Measurements from ENCODE around the gene ODAD3. TPM values are rescaled to one million over a fixed set of nuclear protein-coding genes. Genes with fewer than 3 reads are reported as not detected.
"Not testable (repeated sequence)": the region's sequence is repeated elsewhere in the genome, so short reads cannot be mapped to it uniquely, and the experiment has no call there.

The ODAD3 gene
- total RNA-seq, 1 donor from 2014 or later, result 0.78 TPM

- no peak for DNase-seq (ENCODE audit: low spot score)
Observed at GRCh38 chr19:11460207-11460606, 25.3 kb upstream of the ODAD3 start.

DNA sequence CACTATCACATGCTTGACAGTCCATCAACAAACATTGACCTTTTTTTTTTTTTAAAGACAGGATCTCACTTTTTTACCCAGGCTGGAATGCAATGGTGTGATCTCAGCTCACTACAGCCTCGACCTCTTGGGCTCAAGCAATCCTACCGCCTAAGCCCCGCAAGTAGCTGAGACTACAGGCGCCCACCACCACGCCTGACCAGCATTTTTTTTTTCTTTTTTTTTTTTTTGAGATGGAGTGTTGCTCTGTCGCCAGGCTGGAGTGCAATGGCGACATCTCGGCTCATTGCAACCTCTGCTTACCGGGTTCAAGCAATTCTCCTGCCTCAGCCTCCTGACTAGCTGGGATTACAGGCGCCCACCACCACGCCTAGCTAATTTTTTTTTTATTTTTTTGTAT lies 24.0 kb upstream of the ODAD3 start:
- not testable (repeated sequence) for DNase-seq (ENCODE audit: low spot score)

- no peak for DNase-seq (ENCODE audit: low spot score)
Observed at GRCh38 chr19:11458236-11458900, 23.4 kb upstream of the ODAD3 start.

GRCh38 chr19:11457831-11458230 lies 22.9 kb upstream of the ODAD3 start:
- DNase-seq (ENCODE audit: low spot score), result no peak

DNA sequence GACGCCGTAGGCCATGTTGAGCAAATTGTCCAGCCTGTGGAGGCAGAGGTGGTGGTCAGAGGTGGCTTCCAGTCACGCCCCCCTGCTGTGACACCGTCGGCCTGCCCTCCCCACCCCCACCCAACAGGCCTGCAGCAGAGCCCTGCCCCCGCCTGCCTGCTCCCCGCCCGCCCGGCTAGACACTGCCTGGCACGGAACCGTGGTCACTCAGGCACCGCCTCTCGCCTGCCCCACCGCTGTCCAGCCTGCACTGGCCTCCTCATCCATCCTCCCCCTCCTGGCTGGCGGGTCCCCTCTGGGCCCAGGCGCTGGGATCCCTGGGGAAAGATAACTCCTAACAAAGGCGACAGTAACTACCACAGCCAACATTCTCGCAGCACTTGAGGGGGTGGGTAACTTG lies 22.2 kb upstream of the ODAD3 start:
- DNase-seq (ENCODE audit: low spot score), result no peak

- no peak for DNase-seq (ENCODE audit: low spot score)
Observed at GRCh38 chr19:11456659-11457058, 21.7 kb upstream of the ODAD3 start.

DNA sequence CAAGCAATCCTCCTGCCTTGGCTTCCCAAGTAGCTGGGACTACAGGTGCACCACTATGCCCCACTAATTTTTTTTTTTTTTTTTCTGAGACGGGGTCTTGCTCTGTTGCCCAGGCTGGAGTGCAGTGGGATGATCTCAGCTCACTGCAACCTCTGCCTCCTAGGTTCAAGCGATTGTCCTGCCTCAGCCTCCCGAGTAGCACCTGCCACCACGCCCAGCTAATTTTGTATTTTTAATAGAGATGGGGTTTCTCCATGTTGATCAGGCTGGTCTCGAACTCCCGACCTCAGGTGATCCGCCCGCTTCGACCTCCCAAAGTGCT lies 20.3 kb upstream of the ODAD3 start:
- DNase-seq (ENCODE audit: low spot score), result not testable (repeated sequence)

DNA sequence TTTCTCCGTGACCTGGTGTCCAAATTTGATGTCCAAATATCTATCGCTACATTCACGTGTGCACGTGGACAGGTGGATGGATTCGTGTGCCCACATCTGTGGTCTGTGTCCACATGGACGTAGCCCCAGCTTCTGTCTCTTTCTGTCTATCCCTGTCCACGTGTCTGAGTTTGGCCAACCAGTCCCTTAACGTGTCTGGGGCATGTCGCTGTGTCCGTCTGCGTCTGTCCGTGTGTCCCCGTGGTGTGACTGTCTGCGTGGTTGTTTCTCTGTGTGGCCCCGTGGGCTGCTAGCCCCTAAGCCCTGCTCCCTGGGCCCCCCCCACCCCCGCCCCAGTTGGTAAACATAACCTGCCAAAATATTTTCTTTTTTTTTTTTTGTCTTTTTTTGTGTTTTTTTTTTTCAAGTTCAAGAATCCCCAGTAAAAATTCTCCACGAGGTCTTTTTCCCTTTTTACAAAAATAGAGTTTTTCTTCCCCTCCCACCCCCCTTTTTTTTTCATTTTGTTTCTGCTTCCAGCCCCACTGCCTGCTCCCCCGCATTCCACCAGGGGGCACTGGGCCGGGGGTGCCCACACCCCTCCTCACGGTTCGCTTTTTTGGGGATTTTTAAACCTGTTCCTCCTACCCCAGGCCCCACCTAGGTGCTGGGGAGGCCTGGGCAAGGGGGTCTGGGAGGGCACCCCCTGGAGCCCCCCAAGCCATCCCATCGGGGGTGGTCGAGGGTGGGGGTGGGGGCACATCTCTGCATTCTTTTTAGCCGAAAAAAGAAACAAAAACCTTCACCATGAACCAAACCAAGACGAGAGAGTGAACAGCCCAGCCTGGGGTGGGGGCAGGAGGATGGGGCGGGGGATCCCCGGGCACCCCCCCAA lies 18.8 kb upstream of the ODAD3 start:
- no peak for DNase-seq (ENCODE audit: low spot score)

GRCh38 chr19:11452620-11453310 lies 17.8 kb upstream of the ODAD3 start:
- no peak for DNase-seq (ENCODE audit: low spot score)

- no peak for DNase-seq (ENCODE audit: low spot score)
Observed at GRCh38 chr19:11451871-11452619, 17.1 kb upstream of the ODAD3 start.

GRCh38 chr19:11451327-11451870 lies 16.5 kb upstream of the ODAD3 start:
- DNase-seq (ENCODE audit: low spot score), result no peak

GRCh38 chr19:11450570-11451326 lies 15.8 kb upstream of the ODAD3 start:
- no peak for DNase-seq (ENCODE audit: low spot score)

GRCh38 chr19:11448923-11449554 lies 14.1 kb upstream of the ODAD3 start:
- no peak for DNase-seq (ENCODE audit: low spot score)

GRCh38 chr19:11448410-11448809 lies 13.5 kb upstream of the ODAD3 start:
- no peak for DNase-seq (ENCODE audit: low spot score)

DNA sequence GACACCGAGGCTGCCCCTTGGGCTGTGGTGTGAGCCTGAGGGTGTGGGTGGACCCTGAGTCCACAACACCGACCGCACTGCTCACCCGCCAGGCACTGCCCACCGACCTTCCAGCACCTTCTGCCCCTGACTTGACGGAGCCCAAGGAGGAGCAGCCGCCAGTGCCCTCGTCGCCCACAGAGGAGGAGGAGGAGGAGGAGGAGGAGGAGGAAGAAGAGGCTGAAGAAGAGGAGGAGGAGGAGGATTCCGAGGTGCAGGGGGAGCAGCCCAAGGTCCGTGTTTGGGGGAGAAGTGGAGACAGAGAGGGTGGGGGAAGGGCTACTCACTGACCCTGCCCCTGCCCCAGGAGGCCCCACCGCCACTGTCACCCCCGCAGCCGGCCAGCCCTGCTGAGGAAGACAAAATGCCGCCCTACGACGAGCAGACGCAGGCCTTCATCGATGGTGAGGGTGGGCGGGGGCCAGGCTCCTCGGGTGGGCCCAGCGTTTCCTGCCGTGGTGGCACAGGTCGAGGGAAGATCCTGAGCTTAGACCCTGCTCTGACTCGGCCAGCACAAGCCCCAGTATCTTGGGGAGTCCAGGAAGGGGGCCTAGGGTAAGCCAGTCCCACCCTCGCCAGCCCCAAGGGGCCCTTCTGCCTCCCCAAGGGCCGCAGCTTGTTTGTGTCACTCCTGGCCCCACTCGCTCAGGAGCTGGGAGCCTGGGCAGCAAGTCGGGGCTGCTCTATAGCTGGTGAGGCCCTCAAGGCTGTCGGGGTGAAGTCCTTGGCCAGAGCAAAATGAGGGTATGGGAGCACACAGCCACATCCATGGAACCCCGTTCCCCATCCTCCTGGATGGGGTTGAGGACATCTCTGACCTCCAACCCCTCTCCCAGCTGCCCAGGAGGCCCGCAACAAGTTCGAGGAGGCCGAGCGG lies 12.7 kb upstream of the ODAD3 start:
- DNase-seq (ENCODE audit: low spot score), result no peak

DNA sequence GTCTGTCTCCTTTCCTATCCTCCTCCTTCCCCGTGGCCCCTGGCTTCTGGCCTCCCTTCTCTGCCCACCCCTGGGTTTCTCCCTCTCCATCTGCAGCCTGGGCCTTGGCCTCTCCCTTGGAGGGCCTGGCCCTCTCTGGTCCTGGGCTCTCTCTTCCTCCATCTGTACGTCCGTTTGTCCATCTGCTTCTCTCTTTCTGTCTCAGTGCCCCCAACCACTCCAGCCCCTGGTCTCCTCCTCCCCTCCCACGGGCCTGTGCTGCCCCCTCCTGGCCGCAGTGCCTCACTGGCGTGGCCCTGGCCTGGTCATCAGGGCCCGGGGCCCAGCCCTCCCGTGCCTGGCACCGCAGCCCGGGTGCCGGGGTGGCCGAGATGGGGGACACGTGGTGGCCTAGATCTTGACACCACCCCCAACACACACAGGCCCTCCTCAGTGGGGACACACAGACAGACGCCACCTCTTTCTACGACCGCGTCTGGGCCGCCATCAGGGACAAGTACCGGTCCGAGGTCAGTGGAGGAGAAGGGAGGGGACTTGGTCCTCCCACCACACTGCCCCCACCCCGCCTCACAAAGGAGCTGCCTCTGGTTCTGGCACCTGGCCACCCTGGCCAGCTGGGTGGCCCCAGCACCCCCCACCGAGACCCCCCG lies 11.9 kb upstream of the ODAD3 start:
- DNase-seq (ENCODE audit: low spot score), result no peak

DNA sequence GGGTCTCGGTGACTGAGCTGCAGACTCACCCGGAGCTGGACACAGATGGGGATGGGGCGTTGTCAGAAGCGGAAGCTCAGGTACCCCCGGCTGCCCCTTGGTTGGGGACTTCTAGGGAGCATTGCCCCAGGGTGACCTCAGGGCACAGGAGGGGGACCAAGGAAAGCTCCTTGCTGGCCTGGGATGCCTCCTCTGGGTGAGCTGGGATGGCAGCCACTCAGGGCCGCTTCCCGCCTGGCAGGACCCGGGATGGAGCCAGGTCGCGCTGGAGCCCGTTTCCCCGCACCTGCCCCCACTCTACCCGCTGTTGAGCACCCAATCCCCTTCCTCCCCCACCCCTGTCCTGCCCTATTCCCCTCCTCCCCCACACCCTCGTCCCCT lies 11.3 kb upstream of the ODAD3 start:
- DNase-seq (ENCODE audit: low spot score), result no peak

GRCh38 chr19:11445141-11445540 lies 10.2 kb upstream of the ODAD3 start:
- DNase-seq (ENCODE audit: low spot score), result no peak

GRCh38 chr19:11444059-11444458 lies 9.1 kb upstream of the ODAD3 start:
- DNase-seq (ENCODE audit: low spot score), result no peak
